A172 (cell line): ENCODE data around the gene HMSD. TPM values are rescaled to one million over a fixed set of nuclear protein-coding genes. Genes with fewer than 3 reads are reported as not detected.
"Not testable (repeated sequence)": the region's sequence is repeated elsewhere in the genome, so short reads cannot be mapped to it uniquely, and the experiment has no call there.

Experiments
- DNase-seq: peaks from one replicate; pipeline ENCODE4 v3.0.0-alpha.2; 2015; ENCODE audit warnings: low spot score
- total RNA-seq: library from RNA; depleted of rRNA; stranded (reverse); fragments of >200 nt; shearing (Covaris generic); gene quantifications from 2 replicates; pipeline ENCODE4 v1.2.3, GENCODE V29; 2014; rRNA removed

The HMSD gene, protein sequence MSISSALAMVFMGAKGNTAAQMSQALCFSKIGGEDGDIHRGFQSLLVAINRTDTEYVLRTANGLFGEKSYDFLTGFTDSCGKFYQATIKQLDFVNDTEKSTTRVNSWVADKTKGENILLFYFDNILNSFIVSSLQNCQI
- total RNA-seq, result 0.12 TPM in 1 of 2 replicates, not detected in the other

- peak; percentile 8 for DNase-seq
Observed at GRCh38 chr18:63949068-63949737, at the start of gene HMSD. Gene HMSD (plus strand): TSS chr18:63949301. CDS start chr18:63953456, 4,155 bp downstream.

GRCh38 chr18:63903851-63904570, 45.1 kb upstream of the HMSD start:
- DNase-seq, result no peak

DNA sequence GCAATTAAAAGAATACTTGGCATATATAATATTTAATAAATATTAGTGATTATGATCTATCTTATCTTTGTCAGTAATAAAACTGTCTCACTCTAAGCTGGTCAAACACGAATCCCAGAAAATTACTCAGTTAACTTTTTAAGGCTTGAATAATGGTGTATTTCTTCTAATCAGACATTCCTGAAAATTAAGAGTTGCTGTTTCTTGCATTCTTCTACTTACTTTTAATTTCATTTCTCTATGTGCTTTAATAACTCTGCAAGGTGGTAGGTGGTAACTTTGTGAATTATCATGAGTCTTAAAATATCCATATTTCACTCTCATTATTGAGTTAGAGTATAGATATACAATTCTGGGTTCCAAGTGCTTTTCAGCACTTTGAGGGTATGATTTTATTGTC, 44.4 kb upstream of the HMSD start:
- DNase-seq, result no peak

GRCh38 chr18:63905361-63905760, 43.7 kb upstream of the HMSD start:
- DNase-seq, result no peak

GRCh38 chr18:63906056-63906455, 43.0 kb upstream of the HMSD start:
- DNase-seq, result no peak

DNA sequence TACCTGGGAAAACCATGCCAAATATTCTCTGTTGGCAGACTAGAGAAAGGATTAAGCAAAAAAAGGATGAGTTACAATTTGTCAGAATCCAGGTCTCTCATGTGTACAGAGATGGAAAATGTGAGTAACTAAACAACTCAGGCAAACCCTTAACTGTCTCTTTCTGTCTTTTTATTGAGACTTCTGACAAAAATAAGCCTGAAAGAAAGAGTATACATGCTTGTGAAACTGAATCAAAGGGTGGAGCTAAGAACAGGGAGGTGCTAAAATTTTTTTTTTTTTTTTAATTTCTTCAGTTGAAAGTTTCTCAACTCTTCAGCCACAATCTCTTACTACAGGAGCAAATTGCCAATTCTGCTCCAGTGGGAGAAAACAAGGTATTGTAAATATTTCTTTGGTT, 41.4 kb upstream of the HMSD start, which contains the start of gene SERPINB10:
SERPINB10 (plus strand) TSS at position 295 of the 400 bp plus-strand sequence. CDS start 7,553 bp downstream, outside the sequence.
- DNase-seq, result no peak

DNA sequence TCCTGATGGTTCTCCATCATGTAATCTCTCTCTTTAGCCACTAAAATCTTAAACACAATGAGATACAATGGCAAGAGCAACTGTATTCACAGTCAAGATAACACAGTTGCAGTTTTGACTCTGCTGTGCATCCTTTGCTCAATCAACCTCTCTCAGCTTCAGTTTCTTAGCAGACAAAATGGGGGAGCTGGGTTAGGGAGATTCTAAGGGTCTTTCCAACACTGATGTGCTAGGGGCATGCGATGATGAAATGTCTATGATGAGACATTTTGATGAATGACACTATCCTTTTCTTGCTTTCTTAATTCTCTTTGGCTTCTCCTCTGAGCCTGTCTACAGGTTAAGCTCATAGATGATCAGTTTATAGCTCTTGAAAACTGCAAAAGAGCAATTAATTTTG, 40.2 kb upstream of the HMSD start:
- DNase-seq, result no peak

- no peak for DNase-seq
Observed at GRCh38 chr18:63909870-63910269, 39.2 kb upstream of the HMSD start.

GRCh38 chr18:63917817-63918216, 31.3 kb upstream of the HMSD start:
- DNase-seq, result no peak

- DNase-seq, result no peak
Observed at GRCh38 chr18:63922049-63922448, 27.1 kb upstream of the HMSD start.

GRCh38 chr18:63924551-63924950, 24.6 kb upstream of the HMSD start:
- peak; percentile 1 for DNase-seq

- DNase-seq, result no peak
Observed at GRCh38 chr18:63928331-63928730, 20.8 kb upstream of the HMSD start.

- DNase-seq, result not testable (repeated sequence)
Observed at GRCh38 chr18:63929369-63929768, 19.7 kb upstream of the HMSD start.

GRCh38 chr18:63930773-63931354, 18.2 kb upstream of the HMSD start:
- no peak for DNase-seq

GRCh38 chr18:63936156-63936931, 12.8 kb upstream of the HMSD start:
- peak; percentile 48 for DNase-seq

DNA sequence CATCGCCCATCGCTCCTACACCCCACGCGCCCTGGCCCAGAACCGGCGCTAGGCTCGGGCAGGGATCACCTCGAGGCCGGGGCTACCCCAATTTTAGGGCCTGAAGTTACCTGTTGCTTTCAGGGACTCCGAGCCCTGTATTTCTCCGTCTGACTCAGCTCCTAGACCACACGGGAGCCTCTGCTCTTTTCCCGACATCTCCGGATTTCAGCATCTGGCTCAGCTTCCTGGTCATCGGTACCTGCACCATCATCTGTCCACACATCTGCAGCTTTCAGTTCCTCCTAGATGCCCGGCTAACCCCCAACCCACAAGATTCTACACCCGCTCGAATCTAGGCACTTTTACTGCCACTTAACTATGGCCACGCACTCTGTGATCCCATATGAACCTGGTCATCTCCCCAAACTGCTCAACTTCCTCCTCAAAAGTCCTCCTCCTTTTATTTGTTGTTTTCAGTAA, 12.1 kb upstream of the HMSD start:
- DNase-seq, result no peak

- DNase-seq, result no peak
Observed at GRCh38 chr18:63940008-63940407, 9.1 kb upstream of the HMSD start.

GRCh38 chr18:63940543-63941050, 8.5 kb upstream of the HMSD start:
- not testable (repeated sequence) for DNase-seq

- DNase-seq, result no peak
Observed at GRCh38 chr18:63947051-63947790, 1.9 kb upstream of the HMSD start.

- no peak for DNase-seq
Observed at GRCh38 chr18:63951302-63951705, 2.2 kb downstream of the HMSD start.

DNA sequence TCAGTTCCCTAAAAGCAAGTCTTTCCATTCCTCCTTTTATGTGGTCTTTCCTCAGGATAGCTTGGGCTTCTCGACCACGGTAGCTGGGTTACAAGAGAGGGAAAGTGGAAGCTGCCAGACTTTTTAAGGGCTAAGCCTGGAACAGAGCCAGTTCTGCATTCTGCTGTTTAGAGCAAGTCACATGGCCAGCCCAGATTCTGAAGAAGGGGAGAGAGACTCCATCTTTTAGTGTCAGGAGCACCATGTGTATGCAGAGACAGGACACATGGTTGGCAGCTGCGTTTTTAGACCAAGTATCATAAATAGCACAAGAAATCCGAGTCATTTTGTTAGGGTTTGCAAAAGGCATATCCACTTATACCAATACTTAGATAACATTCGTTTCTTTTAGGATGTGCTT, 4.7 kb downstream of the HMSD start:
- no peak for DNase-seq
